Stimulated activated CD8-positive, alpha-beta memory T cell treated with anti-CD3 and anti-CD28 coated beads, Interleukin-12 subunit alpha, Interleukin-12 subunit beta, amount 100 ng/mL, for 1 hour (primary cell): ENCODE data around the gene ARHGAP20.
"Not testable (repeated sequence)": the region's sequence is repeated elsewhere in the genome, so short reads cannot be mapped to it uniquely, and the experiment has no call there.

ENCODE experiments used
- DNase-seq: peaks from one replicate; pipeline ENCODE4 v3.0.0-alpha.2; 2020; ENCODE audit warnings: low read depth

Gene ARHGAP20

GRCh38 chr11:110720431-110721275 is 8.4 kb upstream of the ARHGAP20 start:
- DNase-seq = no peak

- DNase-seq = no peak
Observed at GRCh38 chr11:110716361-110716760, 4.1 kb upstream of the ARHGAP20 start.

- DNase-seq = no peak
Observed at GRCh38 chr11:110715541-110715940, 3.3 kb upstream of the ARHGAP20 start.

GRCh38 chr11:110713449-110713776 is 1.2 kb upstream of the ARHGAP20 start:
- no peak for DNase-seq

- DNase-seq = no peak
Observed at GRCh38 chr11:110712659-110713448, 617 bp upstream of the ARHGAP20 start.

- DNase-seq = no peak
Observed at GRCh38 chr11:110711448-110711775, 825 bp downstream of the ARHGAP20 start.

- DNase-seq = no peak
Observed at GRCh38 chr11:110710628-110711381, 1.4 kb downstream of the ARHGAP20 start.

GRCh38 chr11:110704210-110704864 is 7.9 kb downstream of the ARHGAP20 start:
- DNase-seq = no peak

- no peak for DNase-seq
Observed at GRCh38 chr11:110691926-110692325, 20.3 kb downstream of the ARHGAP20 start.

- DNase-seq = no peak
Observed at GRCh38 chr11:110689306-110689705, 22.9 kb downstream of the ARHGAP20 start.

- no peak for DNase-seq
Observed at GRCh38 chr11:110679323-110679975, 32.8 kb downstream of the ARHGAP20 start.

- no peak for DNase-seq
Observed at GRCh38 chr11:110675548-110675947, 36.7 kb downstream of the ARHGAP20 start.

GRCh38 chr11:110665689-110666465 is 46.4 kb downstream of the ARHGAP20 start:
- no peak for DNase-seq

- no peak for DNase-seq
Observed at GRCh38 chr11:110655967-110656366, 56.3 kb downstream of the ARHGAP20 start.

- DNase-seq = no peak
Observed at GRCh38 chr11:110654456-110654855, 57.8 kb downstream of the ARHGAP20 start.

GRCh38 chr11:110645253-110645652 is 67.0 kb downstream of the ARHGAP20 start:
- DNase-seq = no peak

- no peak for DNase-seq
Observed at GRCh38 chr11:110634370-110634769, 77.9 kb downstream of the ARHGAP20 start.

- DNase-seq = no peak
Observed at GRCh38 chr11:110631551-110631950, 80.7 kb downstream of the ARHGAP20 start.

GRCh38 chr11:110629594-110629993 is 82.6 kb downstream of the ARHGAP20 start:
- DNase-seq = no peak

GRCh38 chr11:110621826-110622225 is 90.4 kb downstream of the ARHGAP20 start:
- DNase-seq = no peak

- not testable (repeated sequence) for DNase-seq
Observed at GRCh38 chr11:110619366-110619765, 92.9 kb downstream of the ARHGAP20 start.
